Measurements from ENCODE around the gene ECT2L.

- no peak for TF ChIP-seq CTCF (IDR thresholded peaks at IDR 0.05; ENCODE audit: insufficient read depth, low read length)
- no peak for TF ChIP-seq GABPA (IDR thresholded peaks at IDR 0.05; ENCODE audit: low read depth)
- TF ChIP-seq REST (IDR thresholded peaks at IDR 0.05; ENCODE audit: insufficient replicate concordance, low read depth) = no peak
These were observed 13.8 kb downstream of the ECT2L start for GRCh38 chr6:138809677-138810076.

Measured in HL-60 (cell line).